OCI-LY7 (cell line): ENCODE measurements around the gene TP53BP1. TPM values are rescaled to one million over a fixed set of nuclear protein-coding genes. Genes with fewer than 3 reads are reported as not detected.

ENCODE experiments used
- BruUV-seq: library from RNA; stranded (reverse); fragments of 400-500 nt; replicated peaks from 2 replicates; lab custom pipeline; 2021; lab: Mats Ljungman, UMichigan
- CTCF ChIA-PET: fragments of 300-600 bp; sonication (Branson Sonifier 250); formaldehyde crosslinking; loops from one replicate; lab custom pipeline; 2022; ENCODE audit warnings: antibody characterized with exemption; ENCODE audit not compliant: unreplicated experiment; lab: Charles Lee
- POLR2A ChIA-PET: fragments of 300-600 bp; sonication (Branson Sonifier 250); formaldehyde crosslinking; loops from one replicate; lab custom pipeline; 2022; ENCODE audit warnings: antibody characterized with exemption; lab: Charles Lee
- DNase-seq: peaks from one replicate; pipeline ENCODE4 v3.0.0-alpha.2; 2015; ENCODE audit warnings: low spot score
- H2AFZ ChIP-seq: fragments of 200-600 bp; sonication (generic), shearing (Covaris generic); 2 replicates; pipeline ENCODE4 v1.6.1; 2014; ENCODE audit warnings: mild to moderate bottlenecking, antibody characterized with exemption, low read length, moderate library complexity
- H3K27ac ChIP-seq: fragments of 200-600 bp; sonication (generic); 2 replicates; pipeline ENCODE4 v1.5.1; 2014; ENCODE audit warnings: mixed run types, low read depth, mild to moderate bottlenecking, moderate library complexity, low read length, inconsistent platforms; ENCODE audit not compliant: poor library complexity, severe bottlenecking
- H3K36me3 ChIP-seq: fragments of 200-600 bp; sonication (generic); 2 replicates; pipeline ENCODE4 v1.6.1; 2014; ENCODE audit warnings: mild to moderate bottlenecking, antibody characterized with exemption, low read length, moderate library complexity, mixed read lengths; ENCODE audit not compliant: insufficient read depth
- H3K4me1 ChIP-seq: fragments of 200-600 bp; sonication (generic); 2 replicates; pipeline ENCODE4 v1.5.1; 2014; ENCODE audit warnings: mild to moderate bottlenecking, low read length; ENCODE audit not compliant: insufficient read depth, poor library complexity, severe bottlenecking
- H3K4me2 ChIP-seq: fragments of 200-600 bp; sonication (generic); 2 replicates; pipeline ENCODE4 v1.6.1; 2014; ENCODE audit warnings: mild to moderate bottlenecking, low read length
- H3K4me3 ChIP-seq: fragments of 200-600 bp; sonication (generic); 2 replicates; pipeline ENCODE4 v1.5.1; 2014; ENCODE audit warnings: mild to moderate bottlenecking, low read depth, low read length; ENCODE audit not compliant: poor library complexity, severe bottlenecking
- H3K79me2 ChIP-seq: fragments of 200-600 bp; sonication (generic); 2 replicates; pipeline ENCODE4 v1.6.1; 2016; ENCODE audit warnings: low read depth, mild to moderate bottlenecking, low read length, moderate library complexity, mixed read lengths; ENCODE audit not compliant: insufficient read depth
- H3K9me2 ChIP-seq: fragments of 200-600 bp; sonication (generic); 2 replicates; pipeline ENCODE4 v1.6.1; 2016; ENCODE audit warnings: mild to moderate bottlenecking, low read length, mixed read lengths; ENCODE audit not compliant: insufficient read depth
- H3K9me3 ChIP-seq: fragments of 200-600 bp; sonication (generic); 2 replicates; pipeline ENCODE4 v1.6.1; 2014; ENCODE audit warnings: mild to moderate bottlenecking, mixed run types, low read length, mixed read lengths
- H4K20me1 ChIP-seq: fragments of 200-600 bp; sonication (generic); 2 replicates; pipeline ENCODE4 v1.6.1; 2014; ENCODE audit warnings: mild to moderate bottlenecking, antibody characterized with exemption, low read length, moderate library complexity, mixed read lengths; ENCODE audit not compliant: insufficient read depth
- CTCF ChIP-seq: fragments of 200-600 bp; sonication (generic); conservative IDR thresholded peaks from 2 replicates; pipeline ENCODE4 v1.5.1; 2014; ENCODE audit warnings: mild to moderate bottlenecking, antibody characterized with exemption, low read length, moderate library complexity, mixed read lengths
- EZH2phosphoT487 ChIP-seq: fragments of 200-600 bp; sonication (generic); IDR thresholded peaks from 2 replicates; pipeline ENCODE4 v1.6.1; 2018; ENCODE audit warnings: low read depth, borderline replicate concordance, mild to moderate bottlenecking, mixed run types, antibody characterized with exemption, low read length, moderate library complexity, mixed read lengths
- intact Hi-C: fragments of 100-400 bp; cut with micrococcal nuclease; formaldehyde crosslinking; loops from one replicate; pipeline ENCODE4 v1.10.0; 2022; ENCODE audit not compliant: unreplicated experiment
- total RNA-seq, 2 experiments: library from RNA; depleted of rRNA in 1 of 2; stranded (reverse); fragments of >200 nt in 1 of 2; shearing (Covaris generic) in 1 of 2; gene quantifications; 2 replicates each; pipeline ENCODE4 v1.2.3, GENCODE V29; 2014 to 2022

Gene TP53BP1
- total RNA-seq, 2 experiments from 2014 or later, result 51.8 to 69.3 TPM

GRCh38 chr15:43487271-43487895 is 5.6 kb downstream of the TP53BP1 start:
- Histone ChIP-seq H3K9me2 (no peaks in the 10 kb centered on the region), H3K4me2 (no peak overlapping the region), H3K4me1 (peaks cover 8% of the 10 kb centered on the region), H2AFZ (no peak overlapping the region), H3K27ac (no peak overlapping the region), H4K20me1 (no peaks in the 10 kb centered on the region), H3K79me2 (peaks cover 10% of the 10 kb centered on the region; the same call in 1 of the 2 replicates), H3K36me3 (peaks cover 72% of the 10 kb centered on the region), H3K9me3 (no peaks in the 10 kb centered on the region), H3K4me3 (no peak overlapping the region)
- no TSS peak for BruUV-seq
- CTCF ChIA-PET, result no interaction called here
- intact Hi-C loops, result no loop called here
- TF ChIP-seq CTCF (no peak), EZH2phosphoT487 (no peak)
- no peak for DNase-seq
- POLR2A ChIA-PET, result interaction anchor here (0.6 kb wide), 1 partner anchor 810 kb away, joined by 5 read pairs; no protein-coding TSS in a partner anchor

GRCh38 chr15:43484455-43484854 is 8.5 kb downstream of the TP53BP1 start:
- no peaks in the 10 kb centered on the region for H3K9me3 ChIP-seq
- H3K4me3 ChIP-seq, result no peak overlapping the region
- H3K79me2 ChIP-seq, result no peaks in the 10 kb centered on the region
- H3K4me2 ChIP-seq, result no peak overlapping the region
- H3K9me2 ChIP-seq, result no peaks in the 10 kb centered on the region
- CTCF ChIA-PET, result no interaction called here
- BruUV-seq, result no TSS peak
- peaks cover 66% of the 10 kb centered on the region for H3K36me3 ChIP-seq
- no peak for DNase-seq
- intact Hi-C loops, result no loop called here
- H2AFZ ChIP-seq, result no peak overlapping the region
- no peak overlapping the region for H3K27ac ChIP-seq
- no peaks in the 10 kb centered on the region for H4K20me1 ChIP-seq
- POLR2A ChIA-PET, result interaction anchor here (0.6 kb wide), 1 partner anchor 8 kb away, joined by 4 read pairs; the partner anchor contains the start of gene TP53BP1
- no peaks in the 10 kb centered on the region for H3K4me1 ChIP-seq
- TF ChIP-seq EZH2phosphoT487 (no peak), CTCF (no peak)
